Measurements from ENCODE around the gene MRPL17.
A peak's percentile ranks its signal among the peaks of the same experiment; 100 is the strongest.

DNA sequence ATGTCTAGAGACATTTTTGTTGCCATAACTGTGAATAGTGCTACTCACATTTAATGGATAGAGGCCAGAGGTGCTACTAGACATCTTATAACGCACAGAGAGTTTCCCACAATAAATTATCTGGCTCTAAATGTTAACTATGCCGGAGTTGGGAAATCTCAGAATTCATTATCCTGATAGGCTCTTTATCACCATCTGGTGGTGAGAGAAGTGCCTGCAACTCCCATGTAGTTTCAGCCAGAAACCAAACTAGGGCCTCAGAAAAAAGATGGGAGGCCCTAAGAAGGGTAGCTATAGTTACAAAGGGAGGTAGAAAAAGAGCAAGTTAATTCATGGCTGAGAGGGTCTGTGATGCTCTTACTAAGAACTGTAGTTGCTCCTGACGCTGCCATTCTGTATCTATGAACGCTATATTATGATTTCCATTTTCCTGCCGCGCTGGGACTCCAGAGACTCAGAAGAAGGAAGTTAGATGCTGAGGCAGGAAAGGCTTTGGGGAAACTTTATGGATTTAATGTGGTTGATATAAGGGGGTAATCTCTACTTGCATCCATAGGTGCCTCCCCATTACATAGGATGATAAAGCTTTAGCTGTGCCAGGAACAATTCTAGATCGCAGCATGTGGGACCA, 22.9 kb upstream of the MRPL17 start:
- TF ChIP-seq, protein P1, sequence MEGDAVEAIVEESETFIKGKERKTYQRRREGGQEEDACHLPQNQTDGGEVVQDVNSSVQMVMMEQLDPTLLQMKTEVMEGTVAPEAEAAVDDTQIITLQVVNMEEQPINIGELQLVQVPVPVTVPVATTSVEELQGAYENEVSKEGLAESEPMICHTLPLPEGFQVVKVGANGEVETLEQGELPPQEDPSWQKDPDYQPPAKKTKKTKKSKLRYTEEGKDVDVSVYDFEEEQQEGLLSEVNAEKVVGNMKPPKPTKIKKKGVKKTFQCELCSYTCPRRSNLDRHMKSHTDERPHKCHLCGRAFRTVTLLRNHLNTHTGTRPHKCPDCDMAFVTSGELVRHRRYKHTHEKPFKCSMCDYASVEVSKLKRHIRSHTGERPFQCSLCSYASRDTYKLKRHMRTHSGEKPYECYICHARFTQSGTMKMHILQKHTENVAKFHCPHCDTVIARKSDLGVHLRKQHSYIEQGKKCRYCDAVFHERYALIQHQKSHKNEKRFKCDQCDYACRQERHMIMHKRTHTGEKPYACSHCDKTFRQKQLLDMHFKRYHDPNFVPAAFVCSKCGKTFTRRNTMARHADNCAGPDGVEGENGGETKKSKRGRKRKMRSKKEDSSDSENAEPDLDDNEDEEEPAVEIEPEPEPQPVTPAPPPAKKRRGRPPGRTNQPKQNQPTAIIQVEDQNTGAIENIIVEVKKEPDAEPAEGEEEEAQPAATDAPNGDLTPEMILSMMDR (IDR thresholded peaks at IDR 0.05; ENCODE audit: low read depth, low read length, missing input control): peak; percentile 89
- no peak for TF ChIP-seq NR2F2 (IDR thresholded peaks at IDR 0.05)
- TF ChIP-seq YY1 (IDR thresholded peaks at IDR 0.05): no peak

All from liver (tissue), 3 donors.